ENCODE results near the gene ABCB10.

The ABCB10 gene

GRCh38 chr1:229466887-229467286, 91.6 kb downstream of the ABCB10 start:
- no peak for DNase-seq

Measured in Kasumi-1 (cell line).